ENCODE results near the gene CDKN1C.

CDKN1C gene

GRCh38 chr11:2924821-2925675, 39.5 kb upstream of the CDKN1C start:
- no peak for DNase-seq (ENCODE audit: low read depth, low spot score)
- TF ChIP-seq EZH2 (IDR thresholded peaks at IDR 0.05) (no peak), FOXP2 (optimal IDR thresholded peaks at IDR 0.05; ENCODE audit: control extremely low read depth, extremely low read length, insufficient read depth) (no peak), POLR2AphosphoS5 (IDR thresholded peaks at IDR 0.05; ENCODE audit: borderline replicate concordance, low read depth, low read length) (no peak)
- Histone ChIP-seq H3K4me3 (no peak overlapping the region), H3K9ac (ENCODE audit: insufficient read length) (no peak overlapping the region), H3K36me3 (ENCODE audit: insufficient read depth, low read length) (no peaks in the 10 kb centered on the region), H3K9me3 (ENCODE audit: low read depth, low read length) (no peaks in the 10 kb centered on the region), H3K27ac (no peak overlapping the region)

GRCh38 chr11:2924381-2924780, 38.8 kb upstream of the CDKN1C start:
- DNase-seq (ENCODE audit: low read depth, low spot score) = no peak
- TF ChIP-seq FOXP2 (optimal IDR thresholded peaks at IDR 0.05; ENCODE audit: control extremely low read depth, extremely low read length, insufficient read depth) = no peak
- TF ChIP-seq POLR2AphosphoS5 (IDR thresholded peaks at IDR 0.05; ENCODE audit: borderline replicate concordance, low read depth, low read length) = no peak
- TF ChIP-seq EZH2 (IDR thresholded peaks at IDR 0.05) = no peak
- Histone ChIP-seq H3K36me3 (ENCODE audit: insufficient read depth, low read length) (no peaks in the 10 kb centered on the region), H3K27ac (no peak overlapping the region), H3K4me3 (no peak overlapping the region), H3K9ac (ENCODE audit: insufficient read length) (no peak overlapping the region), H3K9me3 (ENCODE audit: low read depth, low read length) (no peaks in the 10 kb centered on the region)

DNA sequence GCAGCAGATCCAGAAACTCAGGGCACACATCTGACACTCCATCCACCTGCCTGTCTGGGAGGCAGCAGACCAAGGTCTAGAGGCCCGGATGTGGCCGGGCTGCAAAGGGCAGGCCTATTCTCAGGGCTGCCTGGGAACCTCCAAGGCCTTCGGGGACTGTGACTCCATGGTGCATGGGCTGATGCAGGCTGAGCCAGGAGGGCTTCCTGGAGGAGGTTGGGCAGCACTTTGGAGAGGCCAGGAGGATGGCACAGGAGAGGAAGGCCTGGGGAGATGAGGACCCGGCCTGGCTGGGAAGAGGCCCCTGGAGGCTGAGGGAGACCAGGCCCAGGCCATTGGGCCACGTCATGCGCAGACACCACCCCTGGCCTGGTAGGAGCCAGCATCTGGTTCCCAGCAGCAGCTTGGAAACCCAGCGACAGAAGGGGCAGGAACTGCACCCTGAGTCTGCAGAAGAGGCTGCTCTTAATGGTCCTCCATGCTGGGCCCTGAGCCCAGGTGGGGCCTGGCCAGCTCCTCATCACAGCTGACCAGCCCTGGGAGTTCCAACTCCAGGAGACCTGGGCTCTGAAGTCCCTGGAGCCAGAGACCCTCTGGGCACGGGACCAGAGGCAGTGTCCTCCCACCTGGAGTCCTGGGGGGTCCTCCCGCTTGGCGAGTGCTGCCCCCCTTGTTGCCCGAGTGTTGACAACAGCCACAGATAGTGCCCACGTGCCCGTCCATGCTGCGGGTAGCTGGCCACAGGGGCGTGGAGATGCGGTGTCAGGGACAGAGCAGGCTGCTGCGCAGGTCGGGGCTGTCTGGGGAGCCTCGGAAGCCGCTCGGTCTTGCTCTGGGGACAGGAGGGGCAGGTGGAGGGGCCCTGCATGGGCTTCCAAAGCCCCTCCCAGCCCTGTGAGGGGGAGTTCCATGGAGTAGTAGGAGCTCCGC, 38.1 kb upstream of the CDKN1C start:
- no peak for DNase-seq (ENCODE audit: low read depth, low spot score)
- H3K4me3 ChIP-seq = no peak overlapping the region
- no peak overlapping the region for H3K27ac ChIP-seq
- no peaks in the 10 kb centered on the region for H3K36me3 ChIP-seq (ENCODE audit: insufficient read depth, low read length)
- no peaks in the 10 kb centered on the region for H3K9me3 ChIP-seq (ENCODE audit: low read depth, low read length)
- no peak for TF ChIP-seq EZH2 (IDR thresholded peaks at IDR 0.05)
- no peak for TF ChIP-seq FOXP2 (optimal IDR thresholded peaks at IDR 0.05; ENCODE audit: control extremely low read depth, extremely low read length, insufficient read depth)
- TF ChIP-seq POLR2AphosphoS5 (IDR thresholded peaks at IDR 0.05; ENCODE audit: borderline replicate concordance, low read depth, low read length) = no peak
- H3K9ac ChIP-seq (ENCODE audit: insufficient read length) = no peak overlapping the region

DNA sequence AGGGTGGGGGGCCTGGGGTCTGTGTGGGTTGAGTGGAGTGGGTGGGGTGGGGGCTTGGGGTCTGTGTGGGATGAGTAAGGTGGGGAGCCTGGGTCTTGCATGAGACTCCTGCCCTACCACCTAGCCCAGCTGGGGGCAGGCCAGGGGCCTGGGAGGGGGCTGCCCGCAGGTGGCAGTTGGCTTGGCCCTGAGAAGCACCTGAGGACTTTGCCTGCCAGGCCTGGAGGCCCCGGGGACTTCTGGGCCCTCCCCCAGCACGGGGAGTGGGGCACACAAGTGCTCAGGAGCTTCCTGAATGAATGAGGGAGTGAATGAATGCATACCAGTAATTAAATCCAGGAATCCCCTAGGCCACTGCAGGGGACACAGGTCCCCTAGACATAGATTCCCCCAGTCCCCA, 37.1 kb upstream of the CDKN1C start:
- no peak overlapping the region for H3K9ac ChIP-seq (ENCODE audit: insufficient read length)
- H3K4me3 ChIP-seq = no peak overlapping the region
- H3K27ac ChIP-seq = no peak overlapping the region
- no peaks in the 10 kb centered on the region for H3K36me3 ChIP-seq (ENCODE audit: insufficient read depth, low read length)
- no peaks in the 10 kb centered on the region for H3K9me3 ChIP-seq (ENCODE audit: low read depth, low read length)
- TF ChIP-seq FOXP2 (optimal IDR thresholded peaks at IDR 0.05; ENCODE audit: control extremely low read depth, extremely low read length, insufficient read depth) = no peak
- no peak for TF ChIP-seq POLR2AphosphoS5 (IDR thresholded peaks at IDR 0.05; ENCODE audit: borderline replicate concordance, low read depth, low read length)
- TF ChIP-seq EZH2 (IDR thresholded peaks at IDR 0.05) = no peak
- DNase-seq (ENCODE audit: low read depth, low spot score) = no peak

GRCh38 chr11:2921742-2922493, 36.3 kb upstream of the CDKN1C start:
- no peak for DNase-seq (ENCODE audit: low read depth, low spot score)
- Histone ChIP-seq H3K36me3 (ENCODE audit: insufficient read depth, low read length) (no peaks in the 10 kb centered on the region), H3K9ac (ENCODE audit: insufficient read length) (no peak overlapping the region), H3K9me3 (ENCODE audit: low read depth, low read length) (no peaks in the 10 kb centered on the region), H3K27ac (no peak overlapping the region), H3K4me3 (no peak overlapping the region)
- TF ChIP-seq POLR2AphosphoS5 (IDR thresholded peaks at IDR 0.05; ENCODE audit: borderline replicate concordance, low read depth, low read length) (no peak), EZH2 (IDR thresholded peaks at IDR 0.05) (no peak), FOXP2 (optimal IDR thresholded peaks at IDR 0.05; ENCODE audit: control extremely low read depth, extremely low read length, insufficient read depth) (no peak)

DNA sequence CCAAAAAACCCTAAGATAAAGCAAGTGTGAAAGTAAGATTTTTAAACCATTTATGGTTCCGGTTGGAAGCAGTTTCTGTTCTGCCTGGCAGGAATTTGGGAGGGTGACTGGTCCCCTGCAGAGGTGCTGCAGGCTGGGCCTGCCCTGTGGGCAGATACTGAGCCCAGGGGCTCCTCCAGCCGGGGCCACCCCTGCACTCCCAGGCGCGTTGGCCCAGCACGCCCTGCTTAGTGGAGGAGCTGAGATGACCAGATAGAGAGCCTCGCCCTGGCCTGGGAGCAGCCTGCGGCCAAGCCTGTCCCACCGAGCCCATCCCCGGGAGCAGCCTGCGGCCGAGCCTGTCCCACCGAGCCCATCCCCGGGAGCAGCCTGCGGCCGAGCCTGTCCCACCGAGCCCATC, 35.7 kb upstream of the CDKN1C start:
- Histone ChIP-seq H3K9me3 (ENCODE audit: low read depth, low read length) (no peaks in the 10 kb centered on the region), H3K27ac (no peak overlapping the region), H3K9ac (ENCODE audit: insufficient read length) (no peak overlapping the region), H3K4me3 (no peak overlapping the region), H3K36me3 (ENCODE audit: insufficient read depth, low read length) (no peaks in the 10 kb centered on the region)
- no peak for DNase-seq (ENCODE audit: low read depth, low spot score)
- TF ChIP-seq POLR2AphosphoS5 (IDR thresholded peaks at IDR 0.05; ENCODE audit: borderline replicate concordance, low read depth, low read length) = no peak
- no peak for TF ChIP-seq EZH2 (IDR thresholded peaks at IDR 0.05)
- TF ChIP-seq FOXP2 (optimal IDR thresholded peaks at IDR 0.05; ENCODE audit: control extremely low read depth, extremely low read length, insufficient read depth) = no peak

DNA sequence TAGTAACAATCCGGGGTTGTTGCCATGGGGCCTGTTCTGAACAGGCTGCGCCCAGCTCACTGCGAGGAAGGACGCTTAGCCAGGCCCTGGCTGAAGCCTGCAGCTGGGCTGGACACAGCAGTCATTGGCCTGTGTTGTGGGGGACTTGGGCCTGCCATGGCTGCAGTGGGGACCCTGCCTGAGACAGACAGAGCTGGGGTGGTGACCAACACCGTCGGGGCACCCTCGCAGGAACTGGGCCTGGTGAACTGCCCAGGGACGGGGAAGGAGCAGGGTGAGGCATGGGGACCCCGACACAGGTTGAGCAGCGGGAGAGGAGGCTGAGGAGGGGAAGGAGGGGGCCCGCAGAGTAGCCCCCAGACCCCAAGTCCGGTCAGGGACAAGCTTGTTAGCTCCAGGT, 34.8 kb upstream of the CDKN1C start:
- no peak overlapping the region for H3K27ac ChIP-seq
- no peak overlapping the region for H3K4me3 ChIP-seq
- H3K36me3 ChIP-seq (ENCODE audit: insufficient read depth, low read length) = no peaks in the 10 kb centered on the region
- no peaks in the 10 kb centered on the region for H3K9me3 ChIP-seq (ENCODE audit: low read depth, low read length)
- no peak for TF ChIP-seq FOXP2 (optimal IDR thresholded peaks at IDR 0.05; ENCODE audit: control extremely low read depth, extremely low read length, insufficient read depth)
- no peak for TF ChIP-seq EZH2 (IDR thresholded peaks at IDR 0.05)
- TF ChIP-seq POLR2AphosphoS5 (IDR thresholded peaks at IDR 0.05; ENCODE audit: borderline replicate concordance, low read depth, low read length) = no peak
- H3K9ac ChIP-seq (ENCODE audit: insufficient read length) = no peak overlapping the region
- DNase-seq (ENCODE audit: low read depth, low spot score) = no peak

Measured in SK-N-MC (cell line).